Neural progenitor cell (in vitro differentiated cells): ENCODE measurements around the gene CPLANE1. TPM values are rescaled to one million over a fixed set of nuclear protein-coding genes. Genes with fewer than 3 reads are reported as not detected.
A peak's percentile ranks its signal among the peaks of the same experiment; 100 is the strongest.

Source experiments
- DNase-seq: peaks from one replicate; pipeline ENCODE4 v3.0.0-alpha.2; 2016; ENCODE audit warnings: low spot score
- H2AFZ ChIP-seq: fragments of 200-600 bp; sonication (generic); replicated peaks from 2 replicates; pipeline ENCODE4 v1.6.1; 2016; ENCODE audit warnings: antibody characterized with exemption
- H3F3A ChIP-seq: fragments of 200-600 bp; sonication (generic); 2 replicates; pipeline ENCODE4 v1.6.1; 2016; ENCODE audit warnings: antibody characterized with exemption, low read depth
- H3K27ac ChIP-seq: fragments of 200-600 bp; sonication (generic); 2 replicates; pipeline ENCODE4 v1.5.1; 2016; ENCODE audit warnings: mild to moderate bottlenecking
- H3K27me3 ChIP-seq: fragments of 200-600 bp; sonication (generic); 2 replicates; pipeline ENCODE4 v1.6.1; 2016; ENCODE audit warnings: mild to moderate bottlenecking, moderate library complexity
- H3K36me3 ChIP-seq: fragments of 200-600 bp; sonication (generic); 2 replicates; pipeline ENCODE4 v1.5.1; 2016
- H3K4me1 ChIP-seq: fragments of 200-600 bp; sonication (generic); 2 replicates; pipeline ENCODE4 v1.6.1; 2016; ENCODE audit warnings: mixed run types
- H3K4me2 ChIP-seq: fragments of 200-600 bp; sonication (generic); 2 replicates; pipeline ENCODE4 v1.6.1; 2016
- H3K4me3 ChIP-seq: fragments of 200-600 bp; sonication (generic); 2 replicates; pipeline ENCODE4 v1.5.1; 2016
- H3K79me2 ChIP-seq: fragments of 200-600 bp; sonication (generic); 2 replicates; pipeline ENCODE4 v1.6.1; 2016; ENCODE audit warnings: low read depth
- H3K9ac ChIP-seq: fragments of 200-600 bp; sonication (generic); 2 replicates; pipeline ENCODE4 v1.6.1; 2016
- H3K9me3 ChIP-seq: fragments of 200-600 bp; sonication (generic); 2 replicates; pipeline ENCODE4 v1.5.1; 2016; ENCODE audit warnings: low read depth
- H4K20me1 ChIP-seq: fragments of 200-600 bp; sonication (generic); 2 replicates; pipeline ENCODE4 v1.6.1; 2016; ENCODE audit warnings: low read depth
- H3K27ac Mint-ChIP-seq: 3 replicates; pipeline ENCODE4 v1.8.0; 2021; ENCODE audit warnings: mixed read lengths
- H3K27me3 Mint-ChIP-seq: 2 replicates; pipeline ENCODE4 v1.8.0; 2022; ENCODE audit warnings: low read depth, mild to moderate bottlenecking, inconsistent platforms, moderate library complexity, mixed read lengths; ENCODE audit not compliant: insufficient read depth
- H3K36me3 Mint-ChIP-seq: 3 replicates; pipeline ENCODE4 v1.8.0; 2021; ENCODE audit warnings: mixed read lengths
- H3K4me1 Mint-ChIP-seq: 3 replicates; pipeline ENCODE4 v1.8.0; 2021; ENCODE audit warnings: mixed read lengths
- H3K4me3 Mint-ChIP-seq: 3 replicates; pipeline ENCODE4 v1.8.0; 2021; ENCODE audit warnings: mild to moderate bottlenecking, moderate library complexity, mixed read lengths
- H3K9me3 Mint-ChIP-seq: 3 replicates; pipeline ENCODE4 v1.8.0; 2020; ENCODE audit warnings: mixed read lengths
- EZH2 ChIP-seq: fragments of 200-600 bp; sonication (generic); IDR thresholded peaks from 2 replicates; pipeline ENCODE4 v1.6.1; 2017; ENCODE audit warnings: antibody characterized with exemption, mild to moderate bottlenecking, moderate library complexity
- EZH2phosphoT487 ChIP-seq: fragments of 200-600 bp; sonication (generic); IDR thresholded peaks from 2 replicates; pipeline ENCODE4 v1.6.1; 2017; ENCODE audit warnings: antibody characterized with exemption
- total RNA-seq: library from RNA; depleted of rRNA; stranded (reverse); fragments of >200 nt; gene quantifications from 2 replicates; pipeline ENCODE4 v1.2.3, GENCODE V29; 2015; ENCODE audit warnings: low replicate concordance
- TF ChIP-seq, protein P1 (sequence below): fragments of 200-600 bp; sonication (generic); IDR thresholded peaks from 2 replicates; pipeline ENCODE4 v1.5.1; 2017; ENCODE audit warnings: antibody characterized with exemption, mild to moderate bottlenecking

The CPLANE1 gene
- total RNA-seq, 1 donor from 2014 or later: 23.4 TPM

DNA sequence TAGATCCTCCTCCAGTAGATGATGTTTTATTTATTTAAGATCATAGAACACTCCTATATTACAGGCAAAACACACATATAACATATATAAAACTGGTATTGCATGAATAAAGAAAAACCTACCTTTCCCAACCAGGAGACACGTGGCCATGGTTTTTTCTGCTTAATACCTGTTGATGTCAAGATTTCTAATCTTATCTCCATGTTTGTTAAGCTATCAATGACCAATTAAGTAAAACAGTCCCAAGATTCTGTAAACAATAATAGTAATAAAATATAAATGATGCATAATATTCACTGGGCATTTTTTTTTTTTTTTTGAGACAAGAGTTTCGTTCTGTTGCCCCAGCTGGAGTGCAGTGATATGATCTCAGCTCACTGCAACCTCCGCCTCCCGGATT is 1.7 kb downstream of the CPLANE1 start:
- no peaks in the 10 kb centered on the region for H3K36me3 Mint-ChIP-seq
- no peaks in the 10 kb centered on the region for H3K9me3 ChIP-seq
- H3K4me1 ChIP-seq: peaks cover 7% of the 10 kb centered on the region
- H3K27me3 ChIP-seq: no peaks in the 10 kb centered on the region
- H3K9me3 Mint-ChIP-seq: no peaks in the 10 kb centered on the region
- H3K36me3 ChIP-seq: peaks cover 3% of the 10 kb centered on the region
- no peak overlapping the region for H3K9ac ChIP-seq
- H3K27ac ChIP-seq: no peak overlapping the region
- DNase-seq: no peak
- TF ChIP-seq, protein P1, sequence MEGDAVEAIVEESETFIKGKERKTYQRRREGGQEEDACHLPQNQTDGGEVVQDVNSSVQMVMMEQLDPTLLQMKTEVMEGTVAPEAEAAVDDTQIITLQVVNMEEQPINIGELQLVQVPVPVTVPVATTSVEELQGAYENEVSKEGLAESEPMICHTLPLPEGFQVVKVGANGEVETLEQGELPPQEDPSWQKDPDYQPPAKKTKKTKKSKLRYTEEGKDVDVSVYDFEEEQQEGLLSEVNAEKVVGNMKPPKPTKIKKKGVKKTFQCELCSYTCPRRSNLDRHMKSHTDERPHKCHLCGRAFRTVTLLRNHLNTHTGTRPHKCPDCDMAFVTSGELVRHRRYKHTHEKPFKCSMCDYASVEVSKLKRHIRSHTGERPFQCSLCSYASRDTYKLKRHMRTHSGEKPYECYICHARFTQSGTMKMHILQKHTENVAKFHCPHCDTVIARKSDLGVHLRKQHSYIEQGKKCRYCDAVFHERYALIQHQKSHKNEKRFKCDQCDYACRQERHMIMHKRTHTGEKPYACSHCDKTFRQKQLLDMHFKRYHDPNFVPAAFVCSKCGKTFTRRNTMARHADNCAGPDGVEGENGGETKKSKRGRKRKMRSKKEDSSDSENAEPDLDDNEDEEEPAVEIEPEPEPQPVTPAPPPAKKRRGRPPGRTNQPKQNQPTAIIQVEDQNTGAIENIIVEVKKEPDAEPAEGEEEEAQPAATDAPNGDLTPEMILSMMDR: no peak
- TF ChIP-seq EZH2: no peak
- no peak for TF ChIP-seq EZH2phosphoT487
- peak overlapping the region; percentile 88 for H3K4me3 Mint-ChIP-seq
- no peak overlapping the region for H2AFZ ChIP-seq
- H3K79me2 ChIP-seq: peaks cover 17% of the 10 kb centered on the region
- no peak overlapping the region for H3K4me3 ChIP-seq
- H3K4me1 Mint-ChIP-seq: peaks cover 8% of the 10 kb centered on the region
- no peak overlapping the region for H3K27ac Mint-ChIP-seq
- H4K20me1 ChIP-seq: no peaks in the 10 kb centered on the region
- no peak overlapping the region for H3K4me2 ChIP-seq
- H3F3A ChIP-seq: peaks cover 24% of the 10 kb centered on the region
- H3K27me3 Mint-ChIP-seq: peaks cover 2% of the 10 kb centered on the region

DNA sequence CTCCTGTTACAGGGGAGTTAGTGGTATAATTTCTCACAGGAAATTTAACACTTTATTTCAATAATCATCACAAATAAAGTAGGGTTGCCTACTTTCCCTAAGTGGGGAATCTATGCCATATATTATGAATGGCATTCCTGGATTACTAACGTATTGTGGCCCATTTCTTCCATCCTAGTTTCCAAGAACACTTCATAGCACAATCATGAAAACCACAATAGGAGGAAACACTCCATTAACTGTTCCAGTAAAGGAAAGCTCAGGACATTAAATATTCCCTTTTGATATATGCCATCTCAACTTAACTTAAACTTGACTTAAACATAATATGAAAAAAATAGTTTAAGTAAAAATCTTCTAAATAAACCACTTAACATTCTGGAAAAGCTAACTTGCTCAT is 2.1 kb downstream of the CPLANE1 start:
- DNase-seq: no peak
- H3K4me3 Mint-ChIP-seq: peak overlapping the region; percentile 88
- no peak overlapping the region for H3K4me2 ChIP-seq

DNA sequence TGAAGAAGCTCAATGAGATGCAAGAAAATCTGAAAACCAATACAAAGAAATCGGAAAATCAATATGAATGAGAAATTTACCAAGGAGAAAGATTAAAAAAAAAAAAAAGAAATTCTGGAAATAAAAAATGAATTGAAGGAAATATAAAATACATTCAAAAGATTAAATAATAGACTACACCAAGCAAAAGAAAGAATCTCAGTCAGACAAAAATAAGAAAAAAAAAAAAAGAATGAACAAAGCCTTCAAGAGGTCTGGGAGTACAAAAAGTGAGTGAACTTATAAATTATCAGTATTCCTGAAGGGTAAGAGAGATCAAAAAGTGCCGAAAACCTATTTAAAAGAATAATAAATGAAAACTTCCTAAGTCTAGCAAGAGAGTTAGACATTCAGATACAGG is 14.9 kb downstream of the CPLANE1 start:
- Mint-ChIP-seq H3K27ac (no peak overlapping the region), H3K4me1 (no peaks in the 10 kb centered on the region), H3K9me3 (peaks cover 21% of the 10 kb centered on the region), H3K27me3 (peaks cover 2% of the 10 kb centered on the region), H3K4me3 (no peak overlapping the region), H3K36me3 (peaks cover 53% of the 10 kb centered on the region)
- Histone ChIP-seq H3K4me1 (no peaks in the 10 kb centered on the region), H3K9me3 (no peaks in the 10 kb centered on the region), H3K27me3 (no peaks in the 10 kb centered on the region), H3K9ac (no peak overlapping the region), H3K27ac (no peak overlapping the region), H2AFZ (no peak overlapping the region), H4K20me1 (no peaks in the 10 kb centered on the region), H3K4me2 (no peak overlapping the region), H3K79me2 (no peaks in the 10 kb centered on the region), H3F3A (no peaks in the 10 kb centered on the region), H3K36me3 (no peaks in the 10 kb centered on the region), H3K4me3 (no peak overlapping the region)
- no peak for DNase-seq
- TF ChIP-seq, protein P1: no peak
- TF ChIP-seq EZH2 (no peak), EZH2phosphoT487 (no peak)

More for the DNA sequence above, 2.1 kb downstream of the CPLANE1 start:
- Histone ChIP-seq H2AFZ (no peak overlapping the region), H3K79me2 (peaks cover 17% of the 10 kb centered on the region), H3K36me3 (peaks cover 6% of the 10 kb centered on the region), H3K27ac (no peak overlapping the region), H3K4me3 (no peak overlapping the region), H3K27me3 (no peaks in the 10 kb centered on the region), H3F3A (peaks cover 24% of the 10 kb centered on the region), H3K9me3 (no peaks in the 10 kb centered on the region), H3K4me1 (peaks cover 7% of the 10 kb centered on the region), H4K20me1 (no peaks in the 10 kb centered on the region), H3K9ac (no peak overlapping the region)
- no peaks in the 10 kb centered on the region for H3K9me3 Mint-ChIP-seq
- no peaks in the 10 kb centered on the region for H3K36me3 Mint-ChIP-seq
- TF ChIP-seq, protein P1: no peak
- TF ChIP-seq EZH2 (no peak), EZH2phosphoT487 (no peak)
- H3K27me3 Mint-ChIP-seq: peaks cover under 1% of the 10 kb centered on the region
- peaks cover 8% of the 10 kb centered on the region for H3K4me1 Mint-ChIP-seq
- no peak overlapping the region for H3K27ac Mint-ChIP-seq
